LNCAP (cell line): ENCODE results near the gene RPUSD1.

Experiments
- TF ChIP-seq, protein P1 (sequence below): fragments of 450-650 bp; IDR thresholded peaks from 2 replicates; pipeline ENCODE4 v1.5.1; 2017; ENCODE audit warnings: mild to moderate bottlenecking

The RPUSD1 gene

DNA sequence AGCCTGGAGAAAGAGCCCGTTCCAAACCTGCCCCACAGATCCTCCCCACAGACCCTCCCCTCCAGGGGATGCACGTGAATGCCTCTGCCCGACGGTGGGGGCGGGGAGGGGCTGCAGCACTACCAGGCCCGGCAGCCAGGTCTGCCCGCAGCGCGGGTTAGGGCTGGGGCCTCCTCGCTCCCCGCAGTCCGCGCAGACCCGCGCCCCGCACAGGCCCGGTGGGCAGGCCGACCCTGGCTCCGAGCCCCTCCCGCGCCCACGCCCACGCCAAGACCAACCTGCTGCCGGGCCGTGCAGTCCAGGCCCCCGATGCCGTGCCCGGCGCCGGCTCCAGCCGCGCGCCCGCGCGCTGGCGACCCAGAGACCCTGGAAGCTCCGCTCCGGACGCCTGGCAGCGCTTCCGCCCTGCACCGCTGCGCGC, at the start of gene RPUSD1:
TSS of gene RPUSD1 (minus strand) at position 404 of the 421 bp plus-strand sequence. CDS start 644 bp downstream, outside the sequence.
- TF ChIP-seq, protein P1, sequence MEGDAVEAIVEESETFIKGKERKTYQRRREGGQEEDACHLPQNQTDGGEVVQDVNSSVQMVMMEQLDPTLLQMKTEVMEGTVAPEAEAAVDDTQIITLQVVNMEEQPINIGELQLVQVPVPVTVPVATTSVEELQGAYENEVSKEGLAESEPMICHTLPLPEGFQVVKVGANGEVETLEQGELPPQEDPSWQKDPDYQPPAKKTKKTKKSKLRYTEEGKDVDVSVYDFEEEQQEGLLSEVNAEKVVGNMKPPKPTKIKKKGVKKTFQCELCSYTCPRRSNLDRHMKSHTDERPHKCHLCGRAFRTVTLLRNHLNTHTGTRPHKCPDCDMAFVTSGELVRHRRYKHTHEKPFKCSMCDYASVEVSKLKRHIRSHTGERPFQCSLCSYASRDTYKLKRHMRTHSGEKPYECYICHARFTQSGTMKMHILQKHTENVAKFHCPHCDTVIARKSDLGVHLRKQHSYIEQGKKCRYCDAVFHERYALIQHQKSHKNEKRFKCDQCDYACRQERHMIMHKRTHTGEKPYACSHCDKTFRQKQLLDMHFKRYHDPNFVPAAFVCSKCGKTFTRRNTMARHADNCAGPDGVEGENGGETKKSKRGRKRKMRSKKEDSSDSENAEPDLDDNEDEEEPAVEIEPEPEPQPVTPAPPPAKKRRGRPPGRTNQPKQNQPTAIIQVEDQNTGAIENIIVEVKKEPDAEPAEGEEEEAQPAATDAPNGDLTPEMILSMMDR: no peak

DNA sequence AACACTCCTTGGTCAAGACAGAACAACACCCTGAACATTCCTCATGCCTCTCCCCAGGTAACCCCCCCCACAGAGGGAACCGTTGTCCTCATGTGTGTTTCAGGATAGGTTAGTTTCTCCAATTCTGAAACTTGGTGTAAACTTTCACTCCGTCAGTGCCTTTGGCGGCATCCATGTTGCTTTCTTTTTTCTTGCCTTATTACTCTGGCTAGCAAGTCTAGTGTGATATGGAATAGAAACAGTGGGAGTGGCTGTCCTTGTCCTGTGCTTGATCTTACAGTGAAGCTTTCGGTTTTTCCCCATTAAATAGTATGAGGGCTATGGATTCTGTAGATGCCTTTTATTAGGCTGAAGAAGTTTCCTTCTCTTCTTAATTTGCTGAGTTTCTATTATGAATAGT, 48.0 kb upstream of the RPUSD1 start:
- TF ChIP-seq, protein P1: no peak

DNA sequence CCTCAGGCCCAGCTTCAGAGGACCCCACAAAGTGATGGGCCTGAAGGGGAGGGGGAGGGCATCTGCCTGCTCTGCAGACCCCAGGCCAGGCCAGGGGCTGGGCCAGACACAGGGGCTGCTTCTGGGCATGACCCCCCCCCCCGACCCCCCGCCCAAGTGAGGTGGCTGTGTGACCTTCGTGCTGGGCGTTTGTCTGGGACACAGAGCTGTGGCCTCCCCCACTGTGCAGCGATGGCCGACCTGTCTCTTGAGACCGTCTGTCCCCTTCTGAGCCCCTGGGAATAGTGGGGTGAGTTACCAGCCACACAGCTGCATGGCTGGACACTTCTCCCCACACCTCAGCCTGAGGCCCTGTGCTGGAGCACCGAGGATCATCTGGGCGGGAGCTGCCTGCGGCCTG, 47.2 kb upstream of the RPUSD1 start:
- TF ChIP-seq, protein P1: no peak

DNA sequence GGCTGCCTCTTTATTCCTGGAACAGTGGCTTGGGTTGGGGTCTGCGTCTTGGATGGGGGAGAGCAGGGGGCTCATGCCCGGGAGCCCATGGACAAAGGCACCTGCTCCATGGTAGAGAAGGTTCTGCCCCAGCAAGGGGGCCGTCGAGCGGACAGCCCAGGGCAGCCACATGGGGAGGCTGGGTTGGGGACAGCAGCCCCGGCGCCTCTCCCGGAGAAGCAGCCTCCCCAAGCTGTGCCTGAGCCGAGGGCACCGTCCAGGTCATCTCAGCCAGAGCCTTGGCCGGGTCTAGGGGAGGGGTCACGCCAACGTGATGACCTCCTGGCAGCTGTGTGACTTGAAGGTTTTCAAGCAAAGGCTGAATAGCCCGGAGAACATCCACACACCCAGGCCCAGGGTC, 45.2 kb upstream of the RPUSD1 start:
- TF ChIP-seq, protein P1: no peak

DNA sequence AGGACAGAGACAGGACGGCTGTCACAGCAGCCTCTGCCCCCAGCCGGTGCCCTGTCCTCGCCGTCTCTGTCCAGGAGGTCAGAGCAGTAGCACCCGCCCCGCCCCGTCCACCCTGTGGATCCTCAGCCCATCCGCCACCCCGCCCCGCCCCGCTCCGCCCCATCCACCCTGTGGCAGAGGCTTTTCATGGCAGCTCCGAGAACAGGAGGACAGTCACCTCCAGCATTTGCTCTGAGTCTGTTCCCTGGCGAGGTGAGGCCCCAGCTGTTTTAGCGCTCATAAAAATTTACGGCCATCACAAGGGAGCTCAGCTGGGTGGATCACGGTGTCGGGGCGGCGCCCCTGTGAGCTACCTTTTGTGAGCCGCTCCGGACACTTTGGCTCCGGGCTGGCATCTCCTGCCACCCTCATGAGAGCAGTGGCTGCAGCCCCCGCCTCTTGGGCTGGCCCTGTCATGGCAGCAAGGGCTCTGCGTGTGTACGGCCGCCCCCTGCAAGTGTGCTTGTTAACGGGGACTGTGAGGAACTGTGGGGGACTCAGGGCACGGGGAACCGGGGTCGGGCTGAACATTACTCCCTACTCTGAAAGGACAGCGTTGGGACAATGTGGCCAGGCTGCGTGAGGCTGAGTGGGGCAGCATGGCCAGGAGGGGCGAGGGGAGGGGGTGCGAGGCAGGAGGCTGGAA, 44.6 kb upstream of the RPUSD1 start:
- TF ChIP-seq, protein P1: no peak

GRCh38 chr16:831571-832413, 43.6 kb upstream of the RPUSD1 start:
- TF ChIP-seq, protein P1: no peak

DNA sequence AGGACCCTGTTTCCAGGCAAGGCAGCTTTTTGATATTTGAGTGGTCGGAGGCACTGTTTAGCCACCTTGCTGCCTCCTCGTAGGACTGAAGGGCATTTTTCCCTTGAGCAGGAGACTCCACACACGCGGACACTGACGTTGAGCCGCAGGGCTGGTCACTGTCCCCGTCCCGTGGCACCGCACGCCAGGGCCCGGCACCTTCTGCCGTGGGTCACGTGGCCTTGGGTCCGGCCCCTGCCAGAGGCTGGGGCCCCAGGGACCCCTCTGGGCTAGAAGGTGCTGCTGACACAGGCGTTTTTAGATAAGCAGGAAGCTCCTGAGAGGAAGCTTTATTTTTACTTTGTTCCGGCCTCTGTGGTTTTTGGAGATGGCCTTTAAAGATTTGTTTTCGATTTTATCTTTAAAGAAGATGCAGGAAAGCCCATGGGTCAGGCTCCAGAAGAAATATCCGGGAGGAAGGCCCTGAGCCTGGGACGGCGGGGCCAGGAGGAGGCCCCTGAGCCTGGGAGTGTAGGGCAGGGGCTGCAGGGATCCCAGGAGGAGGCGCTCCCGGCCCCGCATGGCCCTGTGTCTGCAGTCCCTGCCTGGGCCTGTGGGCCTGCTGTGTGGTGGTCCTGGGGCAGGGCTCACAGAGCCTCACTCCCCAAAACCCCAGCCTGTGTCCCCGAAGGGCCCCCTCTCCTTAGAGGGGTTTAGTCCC, 42.8 kb upstream of the RPUSD1 start:
- TF ChIP-seq, protein P1: no peak
